GM23248 (cell line): ENCODE measurements around the gene IGF2BP1.

Source experiments
- EZH2 ChIP-seq: fragments of 200-600 bp; sonication (generic); IDR thresholded peaks from 2 replicates; pipeline ENCODE4 v1.6.1; 2018; ENCODE audit warnings: antibody characterized with exemption, mild to moderate bottlenecking; ENCODE audit not compliant: insufficient read depth, poor library complexity, severe bottlenecking
- EZH2phosphoT487 ChIP-seq: fragments of 200-600 bp; sonication (generic); IDR thresholded peaks from 2 replicates; pipeline ENCODE4 v1.6.1; 2018; ENCODE audit warnings: antibody characterized with exemption, moderate library complexity, mild to moderate bottlenecking, low read depth; ENCODE audit not compliant: insufficient read depth

- no peak for TF ChIP-seq EZH2
- no peak for TF ChIP-seq EZH2phosphoT487
Measured at GRCh38 chr17:49018748-49019147, 21.6 kb downstream of the IGF2BP1 start.
